ENCODE results near the gene VDAC1. TPM values are rescaled to one million over a fixed set of nuclear protein-coding genes. Genes with fewer than 3 reads are reported as not detected.

VDAC1 gene
- total RNA-seq, 1 experiment from 2014 or later, result 680 TPM

DNA sequence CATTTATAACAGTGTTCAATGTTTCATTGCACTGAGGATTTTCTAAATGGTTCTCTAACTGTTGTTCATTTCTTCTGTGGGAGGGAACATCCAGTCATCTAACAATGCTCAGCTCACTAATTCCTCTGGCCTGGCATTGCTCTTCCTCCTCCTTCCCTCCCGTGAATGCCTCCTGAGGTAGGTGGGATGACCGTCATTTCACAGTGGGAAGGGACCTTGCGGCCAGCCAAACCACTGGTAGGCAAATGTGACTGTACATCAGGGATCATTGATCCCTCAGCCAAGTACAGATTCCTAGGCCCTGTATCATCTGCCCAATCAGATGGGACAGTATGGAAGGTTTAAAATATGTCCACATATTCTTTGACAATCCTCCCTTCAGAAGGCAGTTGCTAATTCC lies 23.7 kb upstream of the VDAC1 start:
- peak; percentile 82 for DNase-seq
- Histone ChIP-seq H3K27me3 (no peaks in the 10 kb centered on the region), H3K4me3 (no peak overlapping the region), H3K36me3 (no peaks in the 10 kb centered on the region), H3K9me3 (no peaks in the 10 kb centered on the region)

DNA sequence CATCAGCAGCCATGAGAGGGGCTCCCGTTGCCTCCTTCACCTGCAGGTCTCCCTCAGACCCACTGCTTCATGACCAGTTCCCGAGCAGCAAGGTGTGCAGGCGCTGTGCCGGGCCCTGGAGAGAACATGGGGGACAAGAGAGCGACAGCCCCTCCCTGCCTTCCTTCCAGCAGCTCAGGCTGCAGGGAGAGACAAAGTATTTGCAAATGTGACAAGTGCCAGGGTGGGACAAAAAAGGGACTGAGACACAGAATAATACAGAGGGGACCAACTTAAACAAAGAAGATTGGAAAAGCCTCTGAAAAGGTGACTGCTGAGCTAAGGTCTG lies 22.5 kb upstream of the VDAC1 start:
- no peaks in the 10 kb centered on the region for H3K9me3 ChIP-seq
- H3K4me3 ChIP-seq, result no peak overlapping the region
- DNase-seq, result no peak
- H3K27me3 ChIP-seq, result no peaks in the 10 kb centered on the region
- no peaks in the 10 kb centered on the region for H3K36me3 ChIP-seq

DNA sequence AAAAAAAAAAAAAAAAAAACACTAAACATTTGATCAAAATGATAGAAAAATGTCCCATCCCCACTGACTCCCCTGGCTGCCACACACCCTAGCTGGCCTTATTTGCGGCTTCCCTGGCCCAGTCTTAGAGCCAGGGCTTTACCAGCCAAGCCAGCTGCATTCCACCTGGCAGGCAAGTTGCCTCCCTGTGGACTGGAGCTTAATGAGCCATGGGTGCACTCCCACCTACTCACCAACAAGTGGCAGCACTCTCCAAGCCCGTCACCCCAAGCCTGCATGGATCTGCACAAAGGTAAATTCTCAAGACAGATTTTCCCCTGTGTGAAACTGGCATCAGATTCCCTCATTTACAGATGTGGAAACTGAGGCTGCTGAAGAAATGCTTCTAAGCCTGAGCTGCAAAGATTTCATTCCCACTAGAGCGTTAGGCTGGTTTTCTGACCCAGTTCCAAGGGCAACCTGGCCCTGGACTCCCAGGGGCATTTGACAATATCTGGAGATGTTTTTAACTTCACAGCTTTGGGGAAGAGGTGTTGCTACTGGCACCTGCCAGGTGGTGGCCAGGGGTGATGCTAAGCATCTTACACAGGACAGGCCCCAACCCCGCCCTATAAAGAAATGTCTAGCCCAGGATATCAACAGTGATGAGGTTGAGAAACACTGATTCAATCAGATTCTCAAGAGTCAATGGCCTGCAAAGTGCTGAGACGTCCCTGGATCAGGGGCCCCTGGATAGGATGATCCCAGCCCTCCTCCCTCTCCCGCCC lies 21.9 kb upstream of the VDAC1 start:
- Histone ChIP-seq H3K9me3 (no peaks in the 10 kb centered on the region), H3K27me3 (no peaks in the 10 kb centered on the region), H3K36me3 (no peaks in the 10 kb centered on the region), H3K4me3 (no peak overlapping the region)
- DNase-seq, result peak; percentile 93

DNA sequence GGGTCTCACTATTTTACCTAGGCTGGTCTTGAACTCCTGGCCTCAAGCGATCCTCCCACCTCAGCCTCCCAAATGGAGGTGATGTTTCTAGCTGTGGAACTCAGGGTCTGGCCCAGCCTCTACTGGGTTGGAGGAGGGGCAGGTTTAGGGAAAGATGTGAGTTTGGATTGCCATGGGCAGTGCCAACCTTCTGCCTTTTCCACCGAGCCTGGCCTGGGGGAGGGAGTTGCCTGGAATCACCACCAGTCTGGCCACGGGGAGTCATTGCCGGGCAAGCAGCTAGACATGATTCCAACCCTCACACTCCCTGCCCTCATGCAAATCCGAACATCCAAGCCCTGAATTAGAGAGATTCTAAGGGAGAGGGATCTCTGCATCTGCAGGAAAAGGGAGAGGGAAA lies 21.0 kb upstream of the VDAC1 start:
- Histone ChIP-seq H3K27me3 (no peaks in the 10 kb centered on the region), H3K4me3 (no peak overlapping the region), H3K9me3 (no peaks in the 10 kb centered on the region), H3K36me3 (no peaks in the 10 kb centered on the region)
- no peak for DNase-seq

DNA sequence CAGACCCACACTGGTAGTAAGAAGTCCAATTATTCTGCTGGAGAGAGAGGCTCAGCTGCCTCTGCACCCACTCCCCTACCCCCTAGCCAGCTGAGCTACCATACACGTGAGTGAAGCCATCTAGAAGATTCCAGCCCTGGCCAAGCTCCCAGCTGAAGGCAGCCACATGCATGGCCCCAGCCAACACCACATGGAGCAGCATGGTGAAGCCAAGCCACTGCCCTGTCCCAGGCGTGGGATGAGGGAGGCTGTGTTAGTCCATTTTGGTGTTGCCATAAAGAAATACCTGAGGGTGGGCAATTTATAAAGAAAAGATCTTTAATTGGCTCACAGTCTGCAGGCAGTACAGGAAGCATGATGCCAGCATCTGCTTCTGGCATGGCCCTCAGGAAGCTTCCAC lies 20.0 kb upstream of the VDAC1 start:
- no peaks in the 10 kb centered on the region for H3K27me3 ChIP-seq
- H3K4me3 ChIP-seq, result no peak overlapping the region
- no peaks in the 10 kb centered on the region for H3K9me3 ChIP-seq
- no peak for DNase-seq
- H3K36me3 ChIP-seq, result no peaks in the 10 kb centered on the region

DNA sequence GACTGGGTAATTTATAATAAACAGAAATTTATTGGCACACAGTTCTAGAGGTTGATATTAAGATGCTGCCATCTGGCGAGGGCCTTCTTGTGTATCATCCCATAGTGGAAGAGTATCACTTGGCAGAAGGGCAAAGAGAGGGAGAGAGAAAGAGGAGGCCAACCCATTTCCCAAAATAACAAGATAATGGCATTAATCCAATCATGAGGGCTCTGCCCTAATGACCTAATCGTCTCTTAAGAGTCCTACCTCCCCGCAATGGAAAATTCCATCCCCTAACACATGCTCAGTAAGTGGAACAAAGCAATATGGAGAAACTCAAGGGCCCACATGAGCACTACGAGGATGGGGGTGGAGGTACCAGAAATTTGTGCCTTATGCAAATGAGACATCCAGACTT lies 17.6 kb upstream of the VDAC1 start:
- no peaks in the 10 kb centered on the region for H3K36me3 ChIP-seq
- DNase-seq, result no peak
- H3K4me3 ChIP-seq, result no peak overlapping the region
- H3K27me3 ChIP-seq, result no peaks in the 10 kb centered on the region
- no peaks in the 10 kb centered on the region for H3K9me3 ChIP-seq

DNA sequence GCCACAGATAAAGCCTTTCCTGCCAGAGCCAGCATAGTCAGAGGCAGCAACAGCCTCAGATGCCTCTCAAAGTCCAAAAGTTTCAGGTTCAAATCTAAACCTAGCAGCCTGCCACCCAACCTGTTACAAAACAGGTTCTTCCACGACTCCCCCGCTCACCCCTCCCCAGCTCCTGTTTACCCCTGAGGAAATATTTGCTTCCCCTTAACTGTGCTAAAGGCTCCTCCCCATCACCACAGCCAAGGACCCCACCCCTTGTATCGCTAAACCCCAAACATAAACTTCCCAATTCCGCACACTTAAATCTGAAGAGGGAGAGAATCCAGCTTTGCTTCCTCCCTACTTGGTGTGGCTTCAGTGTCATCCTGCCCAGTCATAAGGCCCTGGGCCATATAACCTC lies 15.4 kb upstream of the VDAC1 start:
- Histone ChIP-seq H3K9me3 (no peaks in the 10 kb centered on the region), H3K36me3 (no peaks in the 10 kb centered on the region), H3K27me3 (no peaks in the 10 kb centered on the region), H3K4me3 (no peak overlapping the region)
- no peak for DNase-seq

DNA sequence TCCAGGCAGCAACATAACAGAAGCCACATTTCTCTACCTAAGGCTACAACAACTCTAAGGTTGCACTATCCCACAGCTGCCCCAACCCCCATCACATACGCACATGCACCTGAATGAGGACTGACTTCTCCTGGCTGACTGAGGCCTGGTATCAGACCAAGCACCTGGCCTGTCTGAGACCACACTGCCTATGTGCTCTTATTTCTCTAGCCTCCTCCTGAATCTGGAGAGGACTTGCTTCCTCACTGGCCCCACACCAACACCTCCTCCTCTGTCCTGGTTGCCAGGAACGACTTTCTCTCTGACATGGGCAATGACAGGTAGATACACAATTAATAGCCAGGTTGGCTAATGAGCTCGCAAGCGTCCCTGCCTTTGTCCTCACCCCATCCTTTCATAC lies 14.9 kb upstream of the VDAC1 start:
- no peaks in the 10 kb centered on the region for H3K36me3 ChIP-seq
- no peak for DNase-seq
- no peak overlapping the region for H3K4me3 ChIP-seq
- no peaks in the 10 kb centered on the region for H3K27me3 ChIP-seq
- no peaks in the 10 kb centered on the region for H3K9me3 ChIP-seq

DNA sequence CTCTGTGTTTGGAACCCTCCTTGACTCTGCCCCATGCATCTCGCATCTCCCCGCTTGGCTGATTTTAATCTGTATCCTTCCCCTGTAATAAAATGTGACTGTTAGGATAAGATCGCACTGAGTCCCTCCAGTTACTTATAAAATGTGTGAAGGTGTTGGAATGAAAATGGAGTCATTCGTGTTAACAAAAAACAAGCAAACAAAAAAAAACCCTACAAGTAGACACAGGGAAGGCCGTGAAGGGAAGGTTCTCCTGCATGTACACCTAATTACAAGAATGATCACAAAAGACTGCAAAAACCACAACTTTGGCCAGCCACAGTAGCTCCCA lies 14.2 kb upstream of the VDAC1 start:
- H3K27me3 ChIP-seq, result no peaks in the 10 kb centered on the region
- no peak overlapping the region for H3K4me3 ChIP-seq
- no peaks in the 10 kb centered on the region for H3K36me3 ChIP-seq
- H3K9me3 ChIP-seq, result no peaks in the 10 kb centered on the region
- no peak for DNase-seq

DNA sequence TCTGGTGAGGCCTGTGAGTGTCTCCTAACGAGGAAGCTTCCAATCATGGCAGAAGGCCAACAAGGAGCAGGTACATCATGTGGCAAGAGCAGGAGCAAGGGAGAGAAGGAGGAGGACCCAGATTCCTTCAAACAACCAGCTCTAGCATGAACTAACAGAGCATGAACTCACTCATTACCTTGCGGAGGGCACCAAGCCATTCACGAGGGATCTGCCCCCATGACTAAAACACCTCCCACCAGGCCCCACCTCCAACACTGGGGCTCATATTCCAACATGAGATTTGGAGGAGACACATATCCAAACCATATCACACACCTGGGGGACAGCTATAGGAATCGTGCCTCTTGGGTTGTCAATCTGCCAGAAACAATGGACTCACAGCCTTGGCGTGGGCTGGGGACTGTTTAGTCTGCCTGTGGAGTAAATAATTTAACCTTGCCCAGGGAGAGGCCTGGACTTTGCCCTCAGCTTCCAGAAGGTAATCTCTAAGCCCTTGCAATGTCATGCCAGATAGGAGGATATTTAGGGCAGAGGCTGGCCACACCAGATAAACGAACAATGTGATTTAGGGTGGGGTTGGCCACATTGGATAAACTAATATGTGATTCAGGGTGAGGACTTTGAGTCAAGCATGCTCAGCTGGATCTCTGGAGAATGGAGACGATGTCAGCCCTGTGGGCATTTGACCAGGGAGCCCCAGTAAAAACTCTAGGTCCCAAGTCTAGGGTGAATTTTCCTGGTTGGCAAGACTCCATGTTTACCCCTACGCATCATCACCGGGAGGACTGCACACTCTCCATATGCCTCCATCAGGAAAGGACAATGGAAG lies 13.6 kb upstream of the VDAC1 start:
- H3K4me3 ChIP-seq, result no peak overlapping the region
- DNase-seq, result peak; percentile 90
- no peaks in the 10 kb centered on the region for H3K36me3 ChIP-seq

DNA sequence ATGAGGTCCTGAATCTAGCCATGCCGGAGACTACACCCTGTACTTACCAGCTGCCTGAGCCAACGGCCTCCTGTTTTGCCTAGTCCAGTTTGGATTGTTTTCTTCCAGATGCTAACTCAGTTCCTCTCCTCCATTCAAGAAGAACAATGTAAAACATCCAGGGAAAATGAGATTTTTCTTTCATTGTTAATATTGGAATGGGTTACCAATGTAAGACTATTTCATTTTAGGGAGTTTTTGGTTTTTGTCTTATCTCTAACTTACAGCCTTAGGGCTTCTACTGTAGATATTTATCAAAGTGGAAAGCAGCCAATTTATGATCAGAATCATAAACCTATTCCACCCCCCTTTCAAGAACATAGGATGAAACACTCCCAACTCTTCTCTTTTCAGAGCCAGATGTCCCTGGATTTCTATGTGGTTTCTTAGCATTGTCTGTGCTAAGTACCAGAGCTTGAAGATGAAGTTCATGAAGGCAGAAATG lies 3.5 kb upstream of the VDAC1 start:
- Histone ChIP-seq H3K4me3 (no peak overlapping the region), H3K9me3 (no peaks in the 10 kb centered on the region; the same call in 1 of the 2 replicates), H3K27me3 (no peaks in the 10 kb centered on the region), H3K36me3 (peaks cover 17% of the 10 kb centered on the region)
- DNase-seq, result no peak

More for the DNA sequence above, 13.6 kb upstream of the VDAC1 start:
- no peaks in the 10 kb centered on the region for H3K27me3 ChIP-seq
- no peaks in the 10 kb centered on the region for H3K9me3 ChIP-seq

DNA sequence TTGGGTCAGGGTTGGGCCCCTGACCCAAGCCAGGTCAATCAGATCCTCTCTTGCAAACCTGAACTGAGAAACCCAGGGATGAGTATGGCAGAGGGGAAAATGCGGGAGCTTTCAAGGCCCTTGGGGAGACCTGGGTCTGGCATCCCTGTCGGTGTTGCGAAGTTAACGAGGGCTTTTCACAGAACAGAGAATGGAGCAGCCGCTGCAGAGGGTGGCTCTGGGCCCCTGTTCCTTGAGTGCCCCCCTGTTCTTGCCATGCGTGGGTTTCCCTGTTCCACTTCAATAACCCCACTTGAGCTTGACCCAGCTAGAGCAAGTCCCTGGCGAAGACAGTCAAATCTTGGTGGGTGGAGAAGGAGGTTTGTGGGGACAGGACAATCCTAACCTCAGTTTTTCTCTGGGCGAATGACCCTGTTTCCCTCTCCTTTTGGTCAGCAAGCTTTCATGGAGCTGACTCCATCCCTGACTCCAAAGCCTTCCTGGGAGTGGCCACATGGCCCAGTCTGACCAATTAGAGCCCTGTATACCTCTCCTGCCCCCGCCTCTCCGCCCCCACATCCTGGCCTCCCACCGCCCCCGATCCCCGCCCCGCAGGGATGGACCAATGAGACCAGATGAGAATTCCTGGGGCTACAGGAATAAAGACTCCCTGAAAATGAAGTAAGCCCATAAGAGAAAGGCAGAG lies 2.9 kb upstream of the VDAC1 start:
- Histone ChIP-seq H3K27me3 (no peaks in the 10 kb centered on the region), H3K9me3 (no peaks in the 10 kb centered on the region; the same call in 1 of the 2 replicates), H3K4me3 (no peak overlapping the region), H3K36me3 (peaks cover 23% of the 10 kb centered on the region)
- peak; percentile 83 for DNase-seq

DNA sequence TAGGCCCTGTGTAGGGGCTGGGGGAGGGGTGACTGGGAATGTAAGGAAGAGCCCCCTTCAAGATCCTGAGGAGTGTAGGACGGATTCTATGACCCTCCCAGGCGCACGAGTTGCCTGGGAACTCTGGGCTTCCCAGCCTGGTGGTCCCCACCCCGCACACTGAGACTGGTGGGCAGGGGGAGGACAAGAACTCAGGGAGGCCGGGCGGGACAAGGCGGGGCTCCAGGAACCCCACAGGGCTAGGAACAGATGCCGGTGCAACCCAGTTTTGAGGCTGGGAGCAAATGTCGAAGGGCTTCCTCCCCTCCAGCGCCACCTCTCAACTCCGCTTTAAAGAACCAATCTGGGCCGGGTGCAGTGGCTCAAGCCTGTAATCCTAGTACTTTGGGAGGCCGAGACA lies 1.3 kb upstream of the VDAC1 start:
- peak overlapping the region; percentile 84; the same call in 1 of the 2 replicates for H3K4me3 ChIP-seq
- no peak for DNase-seq
- no peaks in the 10 kb centered on the region for H3K9me3 ChIP-seq
- H3K36me3 ChIP-seq, result peaks cover 39% of the 10 kb centered on the region
- H3K27me3 ChIP-seq, result no peaks in the 10 kb centered on the region

DNA sequence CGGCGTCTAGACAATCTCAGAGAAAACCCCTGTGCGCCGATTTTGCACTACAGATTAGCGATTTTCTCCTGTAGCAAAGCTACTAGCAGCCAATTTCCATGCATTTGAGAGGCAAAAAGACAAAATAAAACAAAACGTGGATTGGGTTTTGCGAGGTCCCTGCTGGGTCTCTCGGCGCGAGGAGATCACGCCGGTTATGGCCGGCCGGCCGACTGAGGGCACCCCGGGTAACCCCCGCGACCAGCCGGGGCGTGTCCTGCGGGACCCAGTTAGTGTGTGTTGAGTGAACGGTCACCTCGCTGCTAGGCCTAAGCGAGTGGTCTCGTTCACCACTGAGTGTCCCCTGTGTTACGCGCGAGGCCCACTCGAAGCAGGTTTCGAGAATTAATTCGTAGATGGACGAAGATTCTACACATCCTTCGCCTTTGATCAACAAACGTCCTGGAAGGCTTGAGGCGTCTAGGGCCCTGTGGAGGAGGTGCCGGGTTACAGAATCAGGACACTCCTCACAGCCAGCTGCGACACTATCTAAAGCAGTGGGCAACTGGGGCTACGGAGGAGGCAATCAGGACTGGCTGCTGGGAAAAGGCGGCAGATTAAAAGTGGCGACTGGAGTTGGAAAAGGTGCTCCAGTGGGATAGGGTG lies 764 bp upstream of the VDAC1 start:
- Histone ChIP-seq H3K27me3 (no peaks in the 10 kb centered on the region), H3K9me3 (no peaks in the 10 kb centered on the region), H3K36me3 (peaks cover 45% of the 10 kb centered on the region), H3K4me3 (peak overlapping the region; percentile 84)
- peak; percentile 55 for DNase-seq

DNA sequence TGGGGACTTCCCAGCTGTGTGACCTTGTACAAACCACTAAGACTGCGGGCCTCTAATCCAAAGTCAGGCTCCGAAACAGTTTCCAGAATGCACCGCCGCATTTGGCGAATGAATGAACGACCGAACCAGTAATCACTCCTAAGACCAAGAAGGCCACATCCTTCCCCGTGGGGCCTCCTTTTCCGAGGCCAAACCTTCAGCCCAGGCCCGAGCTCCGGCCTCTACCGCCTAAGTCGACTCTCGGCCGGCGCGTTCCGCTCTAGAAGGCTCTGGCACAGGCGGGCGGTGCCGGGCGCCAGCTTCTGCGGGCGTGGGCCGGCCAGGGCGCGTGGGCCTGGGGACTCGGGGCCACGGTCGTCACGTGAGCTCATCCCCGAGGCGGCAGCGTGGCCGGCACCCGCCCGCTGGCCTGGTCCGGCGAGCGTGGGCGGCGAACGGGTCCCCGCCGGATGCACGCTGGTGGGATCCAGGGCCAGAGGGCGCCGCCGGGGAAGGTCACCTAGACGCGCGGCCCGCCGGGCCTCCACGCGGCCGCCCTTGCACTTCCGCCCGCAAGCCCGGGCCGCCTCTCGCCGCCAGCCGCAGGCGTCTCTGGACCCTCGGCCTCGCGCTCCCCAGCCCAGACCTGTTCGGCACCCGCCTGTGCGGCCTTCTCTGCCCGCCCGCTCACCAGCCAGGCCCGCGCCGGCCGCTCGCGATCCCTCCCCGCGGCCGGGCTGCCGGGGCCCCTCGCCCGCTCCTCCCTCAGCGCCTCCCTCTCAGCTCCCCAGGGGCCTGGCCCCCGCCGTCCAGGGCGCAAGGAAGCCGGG lies 754 bp downstream of the VDAC1 start:
- peaks cover 60% of the 10 kb centered on the region for H3K36me3 ChIP-seq
- no peaks in the 10 kb centered on the region for H3K27me3 ChIP-seq

More for the DNA sequence above, 754 bp downstream of the VDAC1 start:
- Histone ChIP-seq H3K9me3 (no peaks in the 10 kb centered on the region), H3K4me3 (peak overlapping the region; percentile 84)
- DNase-seq, result peak; percentile 82
